HL-60 (cell line): ENCODE results near the gene AKT1.
A peak's percentile ranks its signal among the peaks of the same experiment; 100 is the strongest.

Experiments
- DNase-seq, 2 experiments: peaks; one replicate each; pipeline ENCODE4 v3.0.0-alpha.2; 2010 to 2020; ENCODE audit warnings: low read depth in 1 of 2, low spot score in 1 of 2
- H3K27ac ChIP-seq: fragments of 250-450 bp; sonication (Bioruptor Pico); replicated peaks from 2 replicates; pipeline ENCODE4 v1.5.1; 2020; ENCODE audit warnings: mild to moderate bottlenecking, moderate library complexity
- H3K27me3 ChIP-seq: fragments of 250-450 bp; sonication (Bioruptor Pico); 2 replicates; pipeline ENCODE4 v1.5.1; 2021; ENCODE audit warnings: mild to moderate bottlenecking, moderate library complexity; ENCODE audit not compliant: insufficient read depth, poor library complexity, severe bottlenecking
- H3K4me3 ChIP-seq: replicated peaks from 2 replicates; pipeline ENCODE4 v1.5.1; 2011; ENCODE audit warnings: mild to moderate bottlenecking, control low read depth, low read length; ENCODE audit not compliant: insufficient read depth
- CTCF ChIP-seq: IDR thresholded peaks from one replicate; pipeline ENCODE4 v1.5.1; 2011; ENCODE audit warnings: low read length, control low read depth, inconsistent platforms; ENCODE audit not compliant: insufficient read depth
- GABPA ChIP-seq: IDR thresholded peaks from 2 replicates; pipeline ENCODE4 v1.6.1; 2012; ENCODE audit warnings: low read depth
- POLR2AphosphoS5 ChIP-seq: IDR thresholded peaks from 2 replicates; pipeline ENCODE4 v1.6.1; 2012; ENCODE audit warnings: low read depth
- REST ChIP-seq: IDR thresholded peaks from 2 replicates; pipeline ENCODE4 v1.6.1; 2012; ENCODE audit warnings: low read depth; ENCODE audit not compliant: insufficient replicate concordance
- SPI1 ChIP-seq: IDR thresholded peaks from 2 replicates; pipeline ENCODE4 v1.6.1; 2012; ENCODE audit warnings: low read depth, mild to moderate bottlenecking, borderline replicate concordance
- long read RNA-seq: library from polyadenylated mRNA; unstranded; transcript quantifications from one replicate; pipeline ENCODE4 v2.0.0, GENCODE V29; 2020

AKT1 gene
- long read RNA-seq, transcript AKT1-208 (13 exons, 3,916 nt) = major isoform, 5 of 27 reads
- long read RNA-seq, partial matches to known transcripts = 15 of 27 reads
- long read RNA-seq, other reads (novel, unspliced or antisense) = 2 of 27 reads

- TF ChIP-seq SPI1 (no peak), REST (no peak), POLR2AphosphoS5 (no peak)
- Histone ChIP-seq H3K27me3 (no peaks in the 10 kb centered on the region), H3K27ac (peak within 1 kb of the TSS; percentile 66), H3K4me3 (peak within 1 kb of the TSS; percentile 77)
- no peak for DNase-seq
Observed at GRCh38 chr14:104794993-104795780, at the start of gene AKT1. AKT1 (minus strand) TSS chr14:104795748; CDS start chr14:104792643, 3,105 bp downstream.

- no peak for DNase-seq
- no peak for TF ChIP-seq CTCF
- TF ChIP-seq GABPA = no peak
- TF ChIP-seq REST = no peak
- no peak for TF ChIP-seq POLR2AphosphoS5
- TF ChIP-seq SPI1 = no peak
- Histone ChIP-seq H3K27ac (no peak overlapping the region), H3K4me3 (no peak overlapping the region), H3K27me3 (peaks cover 36% of the 10 kb centered on the region)
Observed at GRCh38 chr14:104845033-104845666, 49.6 kb upstream of the AKT1 start.

DNA sequence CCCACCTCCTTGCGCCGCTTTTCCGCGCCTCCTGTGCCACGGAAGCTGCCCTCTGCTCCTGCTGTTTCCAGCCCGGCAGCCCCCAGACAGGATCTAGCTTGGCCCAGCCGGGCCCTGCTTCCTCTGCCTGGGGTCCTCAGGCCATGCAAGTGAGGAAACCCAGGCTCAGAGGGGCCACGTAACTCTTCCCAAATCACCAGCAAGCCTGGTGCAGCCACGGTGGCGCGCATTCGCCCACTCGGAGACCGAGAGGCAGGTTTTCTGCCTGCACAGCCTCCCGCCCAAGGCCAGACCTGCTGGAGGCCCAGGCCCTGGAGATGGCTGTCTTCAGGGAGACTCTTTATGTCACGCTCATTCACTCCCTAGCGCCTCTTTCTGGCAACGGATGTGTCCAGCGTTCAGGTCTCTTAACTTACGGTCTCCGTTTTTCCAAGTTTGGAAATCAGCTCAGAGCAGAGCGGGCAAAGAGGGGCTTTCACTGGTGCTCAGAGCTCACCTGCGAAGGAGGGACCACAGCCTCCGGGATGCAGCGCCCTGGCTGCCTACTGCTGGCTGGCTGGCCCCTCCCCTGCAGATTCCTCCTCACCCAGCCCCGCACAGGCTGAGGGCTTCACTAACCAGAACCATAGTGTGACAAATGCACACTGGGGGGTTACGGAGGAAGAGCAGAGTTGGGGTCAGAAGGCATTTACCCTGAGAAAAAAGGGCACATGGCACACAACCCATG is 48.9 kb upstream of the AKT1 start:
- Histone ChIP-seq H3K4me3 (no peak overlapping the region), H3K27me3 (peaks cover 36% of the 10 kb centered on the region), H3K27ac (no peak overlapping the region)
- TF ChIP-seq REST = no peak
- no peak for TF ChIP-seq GABPA
- TF ChIP-seq CTCF = no peak
- no peak for TF ChIP-seq POLR2AphosphoS5
- no peak for TF ChIP-seq SPI1
- no peak for DNase-seq
